Fibroblast of lung (primary cell): ENCODE data around the gene PITRM1. TPM values are rescaled to one million over a fixed set of nuclear protein-coding genes. Genes with fewer than 3 reads are reported as not detected.
"Not testable (repeated sequence)": the region's sequence is repeated elsewhere in the genome, so short reads cannot be mapped to it uniquely, and the experiment has no call there.

Experiments
- DNase-seq, 2 donors: peaks; one replicate each; pipeline versions ENCODE4 v3.0.0 to v3.0.0-alpha.2; 2010; ENCODE audit warnings: low read depth in 2 of 2
- H2AFZ ChIP-seq: 2 replicates; pipeline ENCODE4 v1.5.1; 2012; ENCODE audit warnings: low read length, control low read depth, inconsistent platforms
- H3K27ac ChIP-seq: 2 replicates; pipeline ENCODE4 v1.5.1; 2011; ENCODE audit warnings: low read length, control low read depth; ENCODE audit not compliant: insufficient read depth
- H3K27me3 ChIP-seq: 2 replicates; pipeline ENCODE4 v1.5.1; 2011; ENCODE audit warnings: mild to moderate bottlenecking, low read length; ENCODE audit not compliant: control insufficient read depth, insufficient read depth
- H3K36me3 ChIP-seq: 2 replicates; pipeline ENCODE4 v1.5.1; 2011; ENCODE audit warnings: low read length; ENCODE audit not compliant: control insufficient read depth, insufficient read depth
- H3K4me1 ChIP-seq: 2 replicates; pipeline ENCODE4 v1.5.1; 2011; ENCODE audit warnings: low read length; ENCODE audit not compliant: control insufficient read depth, insufficient read depth; ENCODE audit errors: extremely low read depth
- H3K4me2 ChIP-seq: 2 replicates; pipeline ENCODE4 v1.5.1; 2011; ENCODE audit warnings: low read length, control low read depth; ENCODE audit not compliant: insufficient read depth; ENCODE audit errors: extremely low read depth
- H3K4me3 ChIP-seq, 4 experiments: fragments of 200-600 bp in 1 of 4; sonication (generic) in 1 of 4; replicated peaks in 1 of 4; 2 replicates each; pipeline ENCODE4 v1.5.1; 2011 to 2016; ENCODE audit warnings: low read length in 4 of 4, low read depth in 3 of 4, mild to moderate bottlenecking in 3 of 4, control low read depth in 2 of 4, inconsistent platforms in 1 of 4, mixed read lengths in 1 of 4; ENCODE audit not compliant: insufficient read depth in 1 of 4; ENCODE audit errors: control extremely low read depth in 1 of 4
- H3K79me2 ChIP-seq: 2 replicates; pipeline ENCODE4 v1.5.1; 2012; ENCODE audit warnings: mild to moderate bottlenecking, low read length, inconsistent platforms; ENCODE audit not compliant: control insufficient read depth, insufficient read depth
- H3K9ac ChIP-seq: 2 replicates; pipeline ENCODE4 v1.5.1; 2011; ENCODE audit warnings: mild to moderate bottlenecking, low read length, control low read depth; ENCODE audit not compliant: insufficient read depth
- H3K9me3 ChIP-seq: 2 replicates; pipeline ENCODE4 v1.5.1; 2012; ENCODE audit warnings: low read depth, low read length; ENCODE audit not compliant: control insufficient read depth, insufficient read depth
- H4K20me1 ChIP-seq: 2 replicates; pipeline ENCODE4 v1.5.1; 2011; ENCODE audit warnings: low read length; ENCODE audit not compliant: control insufficient read depth, insufficient read depth; ENCODE audit errors: extremely low read depth
- EZH2 ChIP-seq: IDR thresholded peaks from 2 replicates; pipeline ENCODE4 v1.5.1; 2012; ENCODE audit warnings: low read length, control low read depth, mild to moderate bottlenecking; ENCODE audit errors: missing control alignments
- polyA plus RNA-seq, 2 donors: library from polyadenylated mRNA; depleted of rRNA in 1 of 2; stranded (reverse) in 1 of 2; unstranded in 1 of 2; fragments of >200 nt; gene quantifications; 2 replicates each; pipeline ENCODE4 v1.2.1, GENCODE V29; 2011 to 2012; ENCODE audit warnings: missing spikeins in 1 of 2
- total RNA-seq: library from RNA; depleted of rRNA; stranded (reverse); fragments of >200 nt; gene quantifications from 2 replicates; pipeline ENCODE4 v1.2.1, GENCODE V29; 2014
- TF ChIP-seq, protein P1 (sequence below), 2 donors: IDR thresholded peaks in 1 of 2; conservative IDR thresholded peaks in 1 of 2; 1 replicate in 1 of 2; 2 replicates in 1 of 2; pipeline ENCODE4 v1.5.1; 2011 to 2012; ENCODE audit warnings: low read length in 2 of 2, control low read depth in 1 of 2, inconsistent platforms in 1 of 2, low read depth in 1 of 2, mild to moderate bottlenecking in 1 of 2

Gene PITRM1
- total and polyA plus RNA-seq, 2 donors (not counting 1 experiment from before 2014, with no cell fraction given) = 53.1 to 73.7 TPM

DNA sequence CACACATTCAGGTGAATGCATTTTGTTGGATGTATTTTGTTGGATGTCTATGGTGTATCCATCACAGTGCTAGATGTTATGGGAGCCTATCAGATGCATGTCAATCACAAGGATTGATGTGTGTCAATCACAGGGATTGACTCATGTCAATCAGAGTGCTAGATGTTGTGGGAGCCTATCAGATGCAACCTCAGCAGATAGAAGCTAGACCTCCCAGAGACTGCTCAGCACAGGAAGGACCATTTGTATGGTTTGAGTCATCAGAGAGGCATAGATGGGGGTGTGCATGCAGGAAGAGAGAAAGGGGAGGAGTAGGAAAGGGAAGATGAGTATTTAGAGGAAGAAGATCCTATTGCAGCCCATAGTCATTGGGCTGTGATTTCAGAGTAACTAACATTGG is 48.3 kb upstream of the PITRM1 start:
- Histone ChIP-seq H3K27ac (no peak overlapping the region), H3K4me3 (no peak overlapping the region), H4K20me1 (no peaks in the 10 kb centered on the region), H2AFZ (no peak overlapping the region), H3K36me3 (no peaks in the 10 kb centered on the region), H3K27me3 (no peaks in the 10 kb centered on the region), H3K9me3 (no peaks in the 10 kb centered on the region), H3K4me2 (no peak overlapping the region), H3K9ac (no peak overlapping the region), H3K4me1 (no peaks in the 10 kb centered on the region), H3K79me2 (no peaks in the 10 kb centered on the region)
- no peak for TF ChIP-seq EZH2
- peak in 1 of 2 donors; percentile 67 for DNase-seq

GRCh38 chr10:3219021-3219628 is 46.5 kb upstream of the PITRM1 start:
- not testable (repeated sequence) for H3K27me3 ChIP-seq

GRCh38 chr10:3217853-3218252 is 45.3 kb upstream of the PITRM1 start:
- Histone ChIP-seq H3K4me3 (no peak overlapping the region), H3K27ac (no peak overlapping the region), H3K36me3 (no peaks in the 10 kb centered on the region), H3K79me2 (no peaks in the 10 kb centered on the region), H3K27me3 (no peaks in the 10 kb centered on the region), H3K9me3 (no peaks in the 10 kb centered on the region), H3K4me1 (no peaks in the 10 kb centered on the region), H3K4me2 (no peak overlapping the region), H3K9ac (no peak overlapping the region), H4K20me1 (no peaks in the 10 kb centered on the region), H2AFZ (no peak overlapping the region)
- no peak for DNase-seq
- no peak for TF ChIP-seq EZH2
- TF ChIP-seq, protein P1, sequence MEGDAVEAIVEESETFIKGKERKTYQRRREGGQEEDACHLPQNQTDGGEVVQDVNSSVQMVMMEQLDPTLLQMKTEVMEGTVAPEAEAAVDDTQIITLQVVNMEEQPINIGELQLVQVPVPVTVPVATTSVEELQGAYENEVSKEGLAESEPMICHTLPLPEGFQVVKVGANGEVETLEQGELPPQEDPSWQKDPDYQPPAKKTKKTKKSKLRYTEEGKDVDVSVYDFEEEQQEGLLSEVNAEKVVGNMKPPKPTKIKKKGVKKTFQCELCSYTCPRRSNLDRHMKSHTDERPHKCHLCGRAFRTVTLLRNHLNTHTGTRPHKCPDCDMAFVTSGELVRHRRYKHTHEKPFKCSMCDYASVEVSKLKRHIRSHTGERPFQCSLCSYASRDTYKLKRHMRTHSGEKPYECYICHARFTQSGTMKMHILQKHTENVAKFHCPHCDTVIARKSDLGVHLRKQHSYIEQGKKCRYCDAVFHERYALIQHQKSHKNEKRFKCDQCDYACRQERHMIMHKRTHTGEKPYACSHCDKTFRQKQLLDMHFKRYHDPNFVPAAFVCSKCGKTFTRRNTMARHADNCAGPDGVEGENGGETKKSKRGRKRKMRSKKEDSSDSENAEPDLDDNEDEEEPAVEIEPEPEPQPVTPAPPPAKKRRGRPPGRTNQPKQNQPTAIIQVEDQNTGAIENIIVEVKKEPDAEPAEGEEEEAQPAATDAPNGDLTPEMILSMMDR (conservative IDR thresholded peaks at IDR 0.05 in 1 of 2, IDR thresholded peaks at IDR 0.05 in 1 of 2; ENCODE audit: low read depth in 1 of 2, low read length in 2 of 2) = no peak

More at GRCh38 chr10:3219021-3219628, 46.5 kb upstream of the PITRM1 start:
- not testable (repeated sequence) for H3K36me3 ChIP-seq, H4K20me1 ChIP-seq, H3K9ac ChIP-seq, H3K27ac ChIP-seq, H3K9me3 ChIP-seq, H3K4me3 ChIP-seq, H3K79me2 ChIP-seq, H2AFZ ChIP-seq, DNase-seq, H3K4me2 ChIP-seq, H3K4me1 ChIP-seq

GRCh38 chr10:3217301-3217700 is 44.7 kb upstream of the PITRM1 start:
- no peaks in the 10 kb centered on the region for H3K27me3 ChIP-seq
- no peaks in the 10 kb centered on the region for H3K4me1 ChIP-seq
- no peaks in the 10 kb centered on the region for H3K79me2 ChIP-seq
- TF ChIP-seq EZH2 = no peak
- TF ChIP-seq, protein P1 (conservative IDR thresholded peaks at IDR 0.05 in 1 of 2, IDR thresholded peaks at IDR 0.05 in 1 of 2; ENCODE audit: low read depth in 1 of 2, low read length in 2 of 2) = no peak
- H3K9ac ChIP-seq = no peak overlapping the region
- DNase-seq = peak; percentile 72 to 90
- H3K4me2 ChIP-seq = no peak overlapping the region
- H4K20me1 ChIP-seq = no peaks in the 10 kb centered on the region
- H3K4me3 ChIP-seq = no peak overlapping the region
- H2AFZ ChIP-seq = no peak overlapping the region
- H3K36me3 ChIP-seq = no peaks in the 10 kb centered on the region
- no peaks in the 10 kb centered on the region for H3K9me3 ChIP-seq
- no peak overlapping the region for H3K27ac ChIP-seq
